ENCODE measurements around the gene DMRT3.

Gene DMRT3

GRCh38 chr9:962023-962422, 14.4 kb upstream of the DMRT3 start:
- TF ChIP-seq CTCF (conservative IDR thresholded peaks at IDR 0.05; ENCODE audit: low read depth, low read length), result no peak
- DNase-seq (ENCODE audit: low read depth), result no peak
- H3K4me3 ChIP-seq (ENCODE audit: low read length), result no peak overlapping the region

- no peak for DNase-seq (ENCODE audit: low read depth)
- no peak overlapping the region for H3K4me3 ChIP-seq (ENCODE audit: low read length)
- TF ChIP-seq CTCF (conservative IDR thresholded peaks at IDR 0.05; ENCODE audit: low read depth, low read length), result no peak
These were observed 11.0 kb upstream of the DMRT3 start for GRCh38 chr9:965497-965896.

- DNase-seq (ENCODE audit: low read depth), result no peak
- no peak overlapping the region for H3K4me3 ChIP-seq (ENCODE audit: low read length)
- TF ChIP-seq CTCF (conservative IDR thresholded peaks at IDR 0.05; ENCODE audit: low read depth, low read length), result no peak
These were observed 9.6 kb upstream of the DMRT3 start for GRCh38 chr9:966870-967269.

GRCh38 chr9:967436-967835, 9.0 kb upstream of the DMRT3 start:
- no peak for TF ChIP-seq CTCF (conservative IDR thresholded peaks at IDR 0.05; ENCODE audit: low read depth, low read length)
- no peak overlapping the region for H3K4me3 ChIP-seq (ENCODE audit: low read length)

GRCh38 chr9:967903-968641, 8.4 kb upstream of the DMRT3 start:
- no peak overlapping the region for H3K4me3 ChIP-seq (ENCODE audit: low read length)
- TF ChIP-seq CTCF (conservative IDR thresholded peaks at IDR 0.05; ENCODE audit: low read depth, low read length), result no peak
- DNase-seq (ENCODE audit: low read depth), result no peak

More at GRCh38 chr9:967436-967835, 9.0 kb upstream of the DMRT3 start:
- no peak for DNase-seq (ENCODE audit: low read depth)

- H3K4me3 ChIP-seq (ENCODE audit: low read length), result no peak overlapping the region
- DNase-seq (ENCODE audit: low read depth), result no peak
- TF ChIP-seq CTCF (conservative IDR thresholded peaks at IDR 0.05; ENCODE audit: low read depth, low read length), result no peak
These were observed 6.9 kb upstream of the DMRT3 start for GRCh38 chr9:969310-970150.

All from retinal pigment epithelial cell (primary cell).